Neural progenitor cell (in vitro differentiated cells): ENCODE measurements around the gene NECTIN3.

Experiments
- EZH2phosphoT487 ChIP-seq: fragments of 200-600 bp; sonication (generic); IDR thresholded peaks from 2 replicates; pipeline ENCODE4 v1.6.1; 2017; ENCODE audit warnings: antibody characterized with exemption
- TF ChIP-seq, protein P1 (sequence below): fragments of 200-600 bp; sonication (generic); IDR thresholded peaks from 2 replicates; pipeline ENCODE4 v1.5.1; 2017; ENCODE audit warnings: antibody characterized with exemption, mild to moderate bottlenecking

DNA sequence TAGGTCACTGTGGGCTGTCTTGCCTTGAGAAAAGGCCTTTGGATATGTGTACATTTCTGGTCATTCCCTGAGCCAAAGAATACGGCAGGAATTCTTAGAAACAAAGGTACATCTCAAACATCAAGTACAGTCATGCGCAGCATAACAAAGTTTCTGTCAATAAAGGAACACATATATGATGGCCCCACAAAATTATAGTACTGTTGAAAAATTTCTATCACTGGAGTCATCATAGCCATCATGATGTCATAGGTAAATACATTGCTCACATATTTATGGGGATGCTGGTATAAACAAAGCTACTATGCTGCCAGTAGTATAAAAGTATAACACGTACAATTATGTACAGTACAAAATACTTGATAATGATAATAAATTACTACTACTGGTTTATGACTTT, 38.9 kb upstream of the NECTIN3 start:
- TF ChIP-seq, protein P1, sequence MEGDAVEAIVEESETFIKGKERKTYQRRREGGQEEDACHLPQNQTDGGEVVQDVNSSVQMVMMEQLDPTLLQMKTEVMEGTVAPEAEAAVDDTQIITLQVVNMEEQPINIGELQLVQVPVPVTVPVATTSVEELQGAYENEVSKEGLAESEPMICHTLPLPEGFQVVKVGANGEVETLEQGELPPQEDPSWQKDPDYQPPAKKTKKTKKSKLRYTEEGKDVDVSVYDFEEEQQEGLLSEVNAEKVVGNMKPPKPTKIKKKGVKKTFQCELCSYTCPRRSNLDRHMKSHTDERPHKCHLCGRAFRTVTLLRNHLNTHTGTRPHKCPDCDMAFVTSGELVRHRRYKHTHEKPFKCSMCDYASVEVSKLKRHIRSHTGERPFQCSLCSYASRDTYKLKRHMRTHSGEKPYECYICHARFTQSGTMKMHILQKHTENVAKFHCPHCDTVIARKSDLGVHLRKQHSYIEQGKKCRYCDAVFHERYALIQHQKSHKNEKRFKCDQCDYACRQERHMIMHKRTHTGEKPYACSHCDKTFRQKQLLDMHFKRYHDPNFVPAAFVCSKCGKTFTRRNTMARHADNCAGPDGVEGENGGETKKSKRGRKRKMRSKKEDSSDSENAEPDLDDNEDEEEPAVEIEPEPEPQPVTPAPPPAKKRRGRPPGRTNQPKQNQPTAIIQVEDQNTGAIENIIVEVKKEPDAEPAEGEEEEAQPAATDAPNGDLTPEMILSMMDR = no peak
- TF ChIP-seq EZH2phosphoT487 = no peak
